ENCODE results near the gene CYB5R2. TPM values are rescaled to one million over a fixed set of nuclear protein-coding genes. Genes with fewer than 3 reads are reported as not detected.

Gene CYB5R2
- total RNA-seq, 3 donors from 2014 or later: 9.8 to 32.1 (median 21.6) TPM

DNA sequence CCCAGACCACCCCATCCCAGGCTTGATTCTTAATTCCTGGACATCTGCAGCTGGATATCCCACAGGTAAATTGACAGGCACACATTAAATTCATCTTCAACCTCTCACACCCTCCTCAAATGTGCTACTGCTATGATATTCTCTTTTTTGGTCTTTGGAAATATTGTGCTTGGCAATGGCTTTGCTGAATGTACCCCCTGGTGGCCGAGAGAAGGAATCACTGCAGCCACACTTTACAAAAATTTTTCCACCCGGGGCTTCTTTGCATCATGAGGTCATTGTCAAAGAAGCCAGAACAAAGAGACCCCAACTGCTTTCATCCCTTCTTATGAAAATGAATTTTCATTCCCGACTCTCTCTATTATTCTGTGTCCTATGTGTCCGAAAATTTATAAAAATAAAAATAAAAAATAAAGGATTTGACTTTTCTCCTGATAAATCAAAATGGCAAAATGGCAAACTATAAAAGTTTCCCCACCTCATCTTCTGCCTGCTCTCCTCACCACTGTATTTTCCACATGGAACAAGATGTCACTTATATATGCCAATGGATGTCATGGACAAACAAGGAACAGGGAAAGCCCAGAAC lies 15.0 kb upstream of the CYB5R2 start:
- Histone ChIP-seq H3K4me1 (no peaks in the 10 kb centered on the region), H3K27me3 (no peaks in the 10 kb centered on the region), H3K9me3 (no peaks in the 10 kb centered on the region), H3K4me3 (no peak overlapping the region), H3K27ac (no peak overlapping the region), H3K36me3 (no peaks in the 10 kb centered on the region)
- intact Hi-C loops (cut with DNase I; ENCODE audit: low total_unique reads): no loop called here
- DNase-seq (ENCODE audit: low spot score in 2 of 2): no peak
- TF ChIP-seq POLR2A (IDR thresholded peaks at IDR 0.05): no peak
- no peak for TF ChIP-seq POLR2AphosphoS5 (IDR thresholded peaks at IDR 0.05)
- TF ChIP-seq, protein P1, sequence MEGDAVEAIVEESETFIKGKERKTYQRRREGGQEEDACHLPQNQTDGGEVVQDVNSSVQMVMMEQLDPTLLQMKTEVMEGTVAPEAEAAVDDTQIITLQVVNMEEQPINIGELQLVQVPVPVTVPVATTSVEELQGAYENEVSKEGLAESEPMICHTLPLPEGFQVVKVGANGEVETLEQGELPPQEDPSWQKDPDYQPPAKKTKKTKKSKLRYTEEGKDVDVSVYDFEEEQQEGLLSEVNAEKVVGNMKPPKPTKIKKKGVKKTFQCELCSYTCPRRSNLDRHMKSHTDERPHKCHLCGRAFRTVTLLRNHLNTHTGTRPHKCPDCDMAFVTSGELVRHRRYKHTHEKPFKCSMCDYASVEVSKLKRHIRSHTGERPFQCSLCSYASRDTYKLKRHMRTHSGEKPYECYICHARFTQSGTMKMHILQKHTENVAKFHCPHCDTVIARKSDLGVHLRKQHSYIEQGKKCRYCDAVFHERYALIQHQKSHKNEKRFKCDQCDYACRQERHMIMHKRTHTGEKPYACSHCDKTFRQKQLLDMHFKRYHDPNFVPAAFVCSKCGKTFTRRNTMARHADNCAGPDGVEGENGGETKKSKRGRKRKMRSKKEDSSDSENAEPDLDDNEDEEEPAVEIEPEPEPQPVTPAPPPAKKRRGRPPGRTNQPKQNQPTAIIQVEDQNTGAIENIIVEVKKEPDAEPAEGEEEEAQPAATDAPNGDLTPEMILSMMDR (IDR thresholded peaks at IDR 0.05): peak in 2 of 3 donors; percentile 71 to 77

DNA sequence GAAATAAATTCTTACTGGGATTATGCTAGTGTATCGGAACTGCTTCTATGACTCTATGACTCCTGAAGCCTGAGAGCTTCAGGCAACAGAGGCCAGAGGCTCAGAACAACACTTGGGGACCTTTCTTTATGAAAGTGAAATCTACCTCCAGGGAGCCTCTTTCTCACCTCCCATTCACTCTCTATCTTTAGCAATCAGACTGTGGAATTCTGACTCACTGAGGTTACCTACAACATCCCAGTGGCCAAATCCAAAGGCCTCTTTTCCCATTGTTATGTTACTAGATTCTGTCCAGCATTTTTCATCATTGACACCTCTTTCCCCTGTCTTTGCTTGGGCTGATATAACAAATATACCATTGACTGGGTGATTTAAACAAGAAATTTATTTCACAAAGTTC lies 14.1 kb upstream of the CYB5R2 start:
- TF ChIP-seq, protein P1 (IDR thresholded peaks at IDR 0.05): no peak
- TF ChIP-seq POLR2A (IDR thresholded peaks at IDR 0.05): no peak
- no peak for TF ChIP-seq POLR2AphosphoS5 (IDR thresholded peaks at IDR 0.05)
- no peak for DNase-seq (ENCODE audit: low spot score in 2 of 2)
- Histone ChIP-seq H3K36me3 (no peaks in the 10 kb centered on the region), H3K27ac (no peak overlapping the region), H3K4me1 (no peaks in the 10 kb centered on the region), H3K27me3 (no peaks in the 10 kb centered on the region), H3K4me3 (no peak overlapping the region), H3K9me3 (no peaks in the 10 kb centered on the region)
- intact Hi-C loops (cut with DNase I; ENCODE audit: low total_unique reads): no loop called here

GRCh38 chr11:7686761-7687160 lies 13.5 kb upstream of the CYB5R2 start:
- Histone ChIP-seq H3K9me3 (no peaks in the 10 kb centered on the region), H3K4me3 (no peak overlapping the region), H3K27ac (no peak overlapping the region), H3K4me1 (no peaks in the 10 kb centered on the region), H3K27me3 (no peaks in the 10 kb centered on the region), H3K36me3 (no peaks in the 10 kb centered on the region)
- no peak for DNase-seq (ENCODE audit: low spot score in 2 of 2)
- TF ChIP-seq, protein P1 (IDR thresholded peaks at IDR 0.05): no peak
- TF ChIP-seq POLR2A (IDR thresholded peaks at IDR 0.05) (no peak), POLR2AphosphoS5 (IDR thresholded peaks at IDR 0.05) (no peak)
- intact Hi-C loops (cut with DNase I; ENCODE audit: low total_unique reads): no loop called here

GRCh38 chr11:7683571-7683970 lies 10.3 kb upstream of the CYB5R2 start:
- intact Hi-C loops (cut with DNase I; ENCODE audit: low total_unique reads): no loop called here
- Histone ChIP-seq H3K27me3 (no peaks in the 10 kb centered on the region), H3K36me3 (no peaks in the 10 kb centered on the region), H3K9me3 (no peaks in the 10 kb centered on the region), H3K4me1 (no peaks in the 10 kb centered on the region), H3K27ac (no peak overlapping the region), H3K4me3 (no peak overlapping the region)
- DNase-seq (ENCODE audit: low spot score in 2 of 2): no peak
- TF ChIP-seq, protein P1 (IDR thresholded peaks at IDR 0.05): no peak
- TF ChIP-seq POLR2A (IDR thresholded peaks at IDR 0.05) (no peak), POLR2AphosphoS5 (IDR thresholded peaks at IDR 0.05) (no peak)

- Histone ChIP-seq H3K4me3 (no peak overlapping the region), H3K4me1 (peaks cover 0 to 4% of the 10 kb centered on the region in 2 donors), H3K36me3 (no peaks in the 10 kb centered on the region), H3K9me3 (no peaks in the 10 kb centered on the region), H3K27me3 (no peaks in the 10 kb centered on the region), H3K27ac (no peak overlapping the region)
- TF ChIP-seq POLR2AphosphoS5 (IDR thresholded peaks at IDR 0.05): no peak
- TF ChIP-seq, protein P1 (IDR thresholded peaks at IDR 0.05): no peak
- no peak for TF ChIP-seq POLR2A (IDR thresholded peaks at IDR 0.05)
- no peak for DNase-seq (ENCODE audit: low spot score in 2 of 2)
- intact Hi-C loops (cut with DNase I; ENCODE audit: low total_unique reads): loop anchor here (5.0 kb wide), 1 partner anchor 900 kb away; no protein-coding TSS in a partner anchor
These were observed 4.5 kb upstream of the CYB5R2 start for GRCh38 chr11:7677796-7678201.

Measured in breast epithelium (tissue), 4 donors.